ENCODE measurements around the gene SIPA1L3.

SIPA1L3 gene

GRCh38 chr19:38122402-38123093, 215.5 kb downstream of the SIPA1L3 start:
- DNase-seq, result no peak

- no peak for DNase-seq
These were observed 218.2 kb downstream of the SIPA1L3 start for GRCh38 chr19:38125238-38125637.

- DNase-seq, result no peak
These were observed 223.4 kb downstream of the SIPA1L3 start for GRCh38 chr19:38130399-38130798.

- DNase-seq, result no peak
These were observed 225.8 kb downstream of the SIPA1L3 start for GRCh38 chr19:38132781-38133180.

GRCh38 chr19:38133319-38133718, 226.3 kb downstream of the SIPA1L3 start:
- no peak for DNase-seq

GRCh38 chr19:38134540-38135149, 227.6 kb downstream of the SIPA1L3 start:
- no peak for DNase-seq

- DNase-seq, result no peak
These were observed 228.4 kb downstream of the SIPA1L3 start for GRCh38 chr19:38135150-38135998.

- DNase-seq, result no peak
These were observed 232.1 kb downstream of the SIPA1L3 start for GRCh38 chr19:38139122-38139521.

- no peak for DNase-seq
These were observed 234.1 kb downstream of the SIPA1L3 start for GRCh38 chr19:38141108-38141507.

GRCh38 chr19:38142176-38143035, 235.4 kb downstream of the SIPA1L3 start:
- peak; percentile 21 for DNase-seq

- no peak for DNase-seq
These were observed 236.8 kb downstream of the SIPA1L3 start for GRCh38 chr19:38143847-38144246.

- no peak for DNase-seq
These were observed 237.7 kb downstream of the SIPA1L3 start for GRCh38 chr19:38144667-38145066.

GRCh38 chr19:38145623-38146022, 238.6 kb downstream of the SIPA1L3 start:
- DNase-seq, result peak; percentile 51

- no peak for DNase-seq
These were observed 241.3 kb downstream of the SIPA1L3 start for GRCh38 chr19:38148337-38148736.

GRCh38 chr19:38149661-38150061, 242.7 kb downstream of the SIPA1L3 start:
- DNase-seq, result no peak

GRCh38 chr19:38151242-38151641, 244.2 kb downstream of the SIPA1L3 start:
- DNase-seq, result no peak

- DNase-seq, result peak; percentile 7
These were observed 245.7 kb downstream of the SIPA1L3 start for GRCh38 chr19:38152461-38153379.

GRCh38 chr19:38155453-38155852, 248.4 kb downstream of the SIPA1L3 start:
- no peak for DNase-seq

GRCh38 chr19:38158730-38159129, 251.7 kb downstream of the SIPA1L3 start:
- DNase-seq, result no peak

- DNase-seq, result no peak
These were observed 255.1 kb downstream of the SIPA1L3 start for GRCh38 chr19:38162094-38162493.

GRCh38 chr19:38162632-38163031, 255.6 kb downstream of the SIPA1L3 start:
- no peak for DNase-seq
